Measurements from ENCODE around the gene SUFU. TPM values are rescaled to one million over a fixed set of nuclear protein-coding genes. Genes with fewer than 3 reads are reported as not detected.

SUFU gene
- total and polyA plus RNA-seq, 2 of the 13 experiments (the other 11 are each of a cell fraction or from before 2014, with no cell fraction given), result 2.9 to 5.5 TPM

DNA sequence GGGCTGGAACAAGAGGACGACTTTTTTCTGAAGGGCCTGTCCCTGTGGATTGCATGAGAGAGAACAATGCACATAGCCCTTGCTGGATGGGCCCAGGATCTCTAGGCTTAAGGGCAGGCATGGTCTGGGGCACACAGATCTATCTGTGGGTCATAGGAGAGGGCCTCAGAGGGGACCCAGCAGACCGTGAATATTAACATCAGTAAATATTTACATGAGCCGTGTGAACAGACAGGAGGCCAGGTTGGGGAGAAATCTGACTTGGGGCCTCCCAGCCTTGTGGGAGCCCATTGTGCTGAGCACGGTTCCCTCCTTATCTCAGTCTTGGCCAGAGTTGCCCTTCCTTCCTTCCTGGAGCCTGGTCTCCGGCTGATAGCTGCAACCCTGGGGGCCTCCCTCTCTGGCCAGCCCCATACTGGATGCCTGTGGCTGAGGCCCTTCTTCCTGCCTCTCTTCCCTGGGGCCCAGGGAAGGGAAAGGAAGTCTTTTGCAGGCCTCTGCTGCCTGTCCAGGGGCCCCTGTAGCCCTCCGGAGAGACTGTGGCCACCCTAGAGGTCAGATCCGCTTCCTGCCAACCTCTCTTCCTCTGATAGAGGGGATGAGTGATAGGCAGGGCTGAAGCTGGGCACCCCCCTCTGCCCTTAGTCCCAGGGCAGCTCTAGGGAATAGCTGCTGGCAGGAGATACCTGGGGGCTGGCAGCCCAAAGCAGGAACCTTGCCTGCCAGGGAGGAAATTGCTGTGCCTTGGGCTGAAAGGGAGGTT lies 96.0 kb downstream of the SUFU start (continued):
- TF ChIP-seq ZNF563 (CRISPR knock-in tag; IDR thresholded peaks at IDR 0.05), result 0 out of 2 replicates have a peak, but pooled peaks have one; percentile 46
- TF ChIP-seq, protein P1, sequence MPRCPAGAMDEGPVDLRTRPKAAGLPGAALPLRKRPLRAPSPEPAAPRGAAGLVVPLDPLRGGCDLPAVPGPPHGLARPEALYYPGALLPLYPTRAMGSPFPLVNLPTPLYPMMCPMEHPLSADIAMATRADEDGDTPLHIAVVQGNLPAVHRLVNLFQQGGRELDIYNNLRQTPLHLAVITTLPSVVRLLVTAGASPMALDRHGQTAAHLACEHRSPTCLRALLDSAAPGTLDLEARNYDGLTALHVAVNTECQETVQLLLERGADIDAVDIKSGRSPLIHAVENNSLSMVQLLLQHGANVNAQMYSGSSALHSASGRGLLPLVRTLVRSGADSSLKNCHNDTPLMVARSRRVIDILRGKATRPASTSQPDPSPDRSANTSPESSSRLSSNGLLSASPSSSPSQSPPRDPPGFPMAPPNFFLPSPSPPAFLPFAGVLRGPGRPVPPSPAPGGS (CRISPR knock-in tag; IDR thresholded peaks at IDR 0.05), result no peak
- no peak for TF ChIP-seq ZNF709 (CRISPR knock-in tag; IDR thresholded peaks at IDR 0.05)
- TF ChIP-seq KLF13 (CRISPR knock-in tag; IDR thresholded peaks at IDR 0.05), result peak; percentile 63; the same call in 1 of the 2 replicates
- no peak for TF ChIP-seq ZFP82 (CRISPR knock-in tag; IDR thresholded peaks at IDR 0.05; ENCODE audit: borderline replicate concordance)
- TF ChIP-seq, protein P2, sequence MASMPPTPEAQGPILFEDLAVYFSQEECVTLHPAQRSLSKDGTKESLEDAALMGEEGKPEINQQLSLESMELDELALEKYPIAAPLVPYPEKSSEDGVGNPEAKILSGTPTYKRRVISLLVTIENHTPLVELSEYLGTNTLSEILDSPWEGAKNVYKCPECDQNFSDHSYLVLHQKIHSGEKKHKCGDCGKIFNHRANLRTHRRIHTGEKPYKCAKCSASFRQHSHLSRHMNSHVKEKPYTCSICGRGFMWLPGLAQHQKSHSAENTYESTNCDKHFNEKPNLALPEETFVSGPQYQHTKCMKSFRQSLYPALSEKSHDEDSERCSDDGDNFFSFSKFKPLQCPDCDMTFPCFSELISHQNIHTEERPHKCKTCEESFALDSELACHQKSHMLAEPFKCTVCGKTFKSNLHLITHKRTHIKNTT (CRISPR knock-in tag; IDR thresholded peaks at IDR 0.05), result no peak
- TF ChIP-seq, protein P3, sequence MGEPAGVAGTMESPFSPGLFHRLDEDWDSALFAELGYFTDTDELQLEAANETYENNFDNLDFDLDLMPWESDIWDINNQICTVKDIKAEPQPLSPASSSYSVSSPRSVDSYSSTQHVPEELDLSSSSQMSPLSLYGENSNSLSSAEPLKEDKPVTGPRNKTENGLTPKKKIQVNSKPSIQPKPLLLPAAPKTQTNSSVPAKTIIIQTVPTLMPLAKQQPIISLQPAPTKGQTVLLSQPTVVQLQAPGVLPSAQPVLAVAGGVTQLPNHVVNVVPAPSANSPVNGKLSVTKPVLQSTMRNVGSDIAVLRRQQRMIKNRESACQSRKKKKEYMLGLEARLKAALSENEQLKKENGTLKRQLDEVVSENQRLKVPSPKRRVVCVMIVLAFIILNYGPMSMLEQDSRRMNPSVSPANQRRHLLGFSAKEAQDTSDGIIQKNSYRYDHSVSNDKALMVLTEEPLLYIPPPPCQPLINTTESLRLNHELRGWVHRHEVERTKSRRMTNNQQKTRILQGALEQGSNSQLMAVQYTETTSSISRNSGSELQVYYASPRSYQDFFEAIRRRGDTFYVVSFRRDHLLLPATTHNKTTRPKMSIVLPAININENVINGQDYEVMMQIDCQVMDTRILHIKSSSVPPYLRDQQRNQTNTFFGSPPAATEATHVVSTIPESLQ (CRISPR knock-in tag; conservative IDR thresholded peaks at IDR 0.05), result no peak
- TF ChIP-seq, protein P4, sequence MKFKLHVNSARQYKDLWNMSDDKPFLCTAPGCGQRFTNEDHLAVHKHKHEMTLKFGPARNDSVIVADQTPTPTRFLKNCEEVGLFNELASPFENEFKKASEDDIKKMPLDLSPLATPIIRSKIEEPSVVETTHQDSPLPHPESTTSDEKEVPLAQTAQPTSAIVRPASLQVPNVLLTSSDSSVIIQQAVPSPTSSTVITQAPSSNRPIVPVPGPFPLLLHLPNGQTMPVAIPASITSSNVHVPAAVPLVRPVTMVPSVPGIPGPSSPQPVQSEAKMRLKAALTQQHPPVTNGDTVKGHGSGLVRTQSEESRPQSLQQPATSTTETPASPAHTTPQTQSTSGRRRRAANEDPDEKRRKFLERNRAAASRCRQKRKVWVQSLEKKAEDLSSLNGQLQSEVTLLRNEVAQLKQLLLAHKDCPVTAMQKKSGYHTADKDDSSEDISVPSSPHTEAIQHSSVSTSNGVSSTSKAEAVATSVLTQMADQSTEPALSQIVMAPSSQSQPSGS (CRISPR knock-in tag; IDR thresholded peaks at IDR 0.05), result no peak
- TF ChIP-seq ZNF652 (CRISPR knock-in tag; IDR thresholded peaks at IDR 0.05; ENCODE audit: borderline replicate concordance, low read depth), result no peak
- TF ChIP-seq, protein P5, sequence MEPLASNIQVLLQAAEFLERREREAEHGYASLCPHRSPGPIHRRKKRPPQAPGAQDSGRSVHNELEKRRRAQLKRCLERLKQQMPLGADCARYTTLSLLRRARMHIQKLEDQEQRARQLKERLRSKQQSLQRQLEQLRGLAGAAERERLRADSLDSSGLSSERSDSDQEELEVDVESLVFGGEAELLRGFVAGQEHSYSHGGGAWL (CRISPR knock-in tag; IDR thresholded peaks at IDR 0.05), result 0 out of 2 replicates have a peak, but pooled peaks have one; percentile 17
- TF ChIP-seq FOXJ3 (CRISPR knock-in tag; IDR thresholded peaks at IDR 0.05; ENCODE audit: borderline replicate concordance), result peak; percentile 92; the same call in 1 of the 2 replicates
- no peak for TF ChIP-seq NKX3-1 (CRISPR knock-in tag; IDR thresholded peaks at IDR 0.05)
- TF ChIP-seq PAF1 (CRISPR knock-in tag; IDR thresholded peaks at IDR 0.05), result no peak
- TF ChIP-seq, protein P6, sequence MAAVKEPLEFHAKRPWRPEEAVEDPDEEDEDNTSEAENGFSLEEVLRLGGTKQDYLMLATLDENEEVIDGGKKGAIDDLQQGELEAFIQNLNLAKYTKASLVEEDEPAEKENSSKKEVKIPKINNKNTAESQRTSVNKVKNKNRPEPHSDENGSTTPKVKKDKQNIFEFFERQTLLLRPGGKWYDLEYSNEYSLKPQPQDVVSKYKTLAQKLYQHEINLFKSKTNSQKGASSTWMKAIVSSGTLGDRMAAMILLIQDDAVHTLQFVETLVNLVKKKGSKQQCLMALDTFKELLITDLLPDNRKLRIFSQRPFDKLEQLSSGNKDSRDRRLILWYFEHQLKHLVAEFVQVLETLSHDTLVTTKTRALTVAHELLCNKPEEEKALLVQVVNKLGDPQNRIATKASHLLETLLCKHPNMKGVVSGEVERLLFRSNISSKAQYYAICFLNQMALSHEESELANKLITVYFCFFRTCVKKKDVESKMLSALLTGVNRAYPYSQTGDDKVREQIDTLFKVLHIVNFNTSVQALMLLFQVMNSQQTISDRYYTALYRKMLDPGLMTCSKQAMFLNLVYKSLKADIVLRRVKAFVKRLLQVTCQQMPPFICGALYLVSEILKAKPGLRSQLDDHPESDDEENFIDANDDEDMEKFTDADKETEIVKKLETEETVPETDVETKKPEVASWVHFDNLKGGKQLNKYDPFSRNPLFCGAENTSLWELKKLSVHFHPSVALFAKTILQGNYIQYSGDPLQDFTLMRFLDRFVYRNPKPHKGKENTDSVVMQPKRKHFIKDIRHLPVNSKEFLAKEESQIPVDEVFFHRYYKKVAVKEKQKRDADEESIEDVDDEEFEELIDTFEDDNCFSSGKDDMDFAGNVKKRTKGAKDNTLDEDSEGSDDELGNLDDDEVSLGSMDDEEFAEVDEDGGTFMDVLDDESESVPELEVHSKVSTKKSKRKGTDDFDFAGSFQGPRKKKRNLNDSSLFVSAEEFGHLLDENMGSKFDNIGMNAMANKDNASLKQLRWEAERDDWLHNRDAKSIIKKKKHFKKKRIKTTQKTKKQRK (IDR thresholded peaks at IDR 0.05; ENCODE audit: low read length), result no peak
- no peak; the same call in none of the 2 replicates for TF ChIP-seq REPIN1 (CRISPR knock-in tag; IDR thresholded peaks at IDR 0.05; ENCODE audit: borderline replicate concordance, low read depth)
- peak; percentile 54; the same call in 1 of the 2 replicates for TF ChIP-seq YEATS4 (CRISPR knock-in tag; IDR thresholded peaks at IDR 0.05; ENCODE audit: borderline replicate concordance)
- no peak for TF ChIP-seq MBD4 (IDR thresholded peaks at IDR 0.05; ENCODE audit: borderline replicate concordance, low read length)
- peak; percentile 61; the same call in 1 of the 2 replicates for TF ChIP-seq POGZ (CRISPR knock-in tag; IDR thresholded peaks at IDR 0.05)
- TF ChIP-seq ZNF343 (CRISPR knock-in tag; IDR thresholded peaks at IDR 0.05), result no peak

Data from HepG2 (cell line).